HCT116 (cell line): Measurements from ENCODE around the gene RBM39. TPM values are rescaled to one million over a fixed set of nuclear protein-coding genes. Genes with fewer than 3 reads are reported as not detected.

Experiments used
- ATAC-seq: fragments of 200-7000 bp; cut with Tn5 transposase; 2 replicates; pipeline ENCODE4 v1.9.1; 2020; ENCODE audit warnings: mild to moderate bottlenecking, moderate library complexity
- BruUV-seq: library from RNA; stranded (reverse); fragments of 400-500 nt; replicated peaks from 2 replicates; lab custom pipeline; 2021; lab: Mats Ljungman, UMichigan
- CTCF ChIA-PET: fragments of 300-600 bp; sonication (Branson Sonifier 250); formaldehyde crosslinking; loops from one replicate; lab custom pipeline; 2021; ENCODE audit warnings: antibody characterized with exemption; lab: Charles Lee
- POLR2A ChIA-PET: fragments of 300-600, 350-600 bp; sonication (Branson Sonifier 250); formaldehyde crosslinking; loops from one replicate; lab custom pipeline; 2021; ENCODE audit warnings: antibody characterized with exemption; lab: Charles Lee
- RAD21 ChIA-PET, 2 experiments: fragments of 300-600 bp; sonication (Branson Sonifier 250); formaldehyde crosslinking; loops; one replicate each; lab custom pipeline; 2023; ENCODE audit warnings: low total read pairs in 2 of 2; ENCODE audit not compliant: uncharacterized antibody in 2 of 2, unreplicated experiment in 2 of 2, low non-redundant PET in 1 of 2; lab: Charles Lee
- DNase-seq: peaks from one replicate; pipeline ENCODE4 v3.0.0-alpha.2; 2010; ENCODE audit warnings: low read depth, low spot score
- H2AFZ ChIP-seq: fragments of 200-600 bp; shearing (Covaris generic), sonication (generic); 2 replicates; pipeline ENCODE4 v1.6.1; 2017; ENCODE audit warnings: low read depth, mixed run types, mixed read lengths, antibody characterized with exemption, low read length; ENCODE audit not compliant: poor library complexity, severe bottlenecking
- H3K27ac ChIP-seq: 2 replicates; pipeline ENCODE4 v1.5.1; 2012; ENCODE audit warnings: low read depth, low read length
- H3K27me3 ChIP-seq: fragments of 200-600 bp; sonication (generic); 2 replicates; pipeline ENCODE4 v1.6.1; 2016; ENCODE audit warnings: mixed run types, low read length, mixed read lengths; ENCODE audit not compliant: insufficient read depth
- H3K36me3 ChIP-seq, 2 experiments: fragments of 200-500 bp in 1 of 2; fragments of 200-600 bp in 1 of 2; sonication (Bioruptor generic) in 1 of 2; sonication (generic) in 1 of 2; 2 replicates each; pipeline versions ENCODE4 v1.5.1 to v1.6.1; 2014 to 2016; ENCODE audit warnings: low read length in 2 of 2, inconsistent platforms in 1 of 2, mixed read lengths in 1 of 2, mixed run types in 1 of 2; ENCODE audit not compliant: insufficient read depth in 2 of 2, control insufficient read depth in 1 of 2
- H3K4me1 ChIP-seq, 2 experiments: fragments of 200-600 bp in 1 of 2; sonication (generic) in 1 of 2; 2 replicates each; pipeline versions ENCODE4 v1.5.1 to v1.6.1; 2012 to 2017; ENCODE audit warnings: low read length in 2 of 2, inconsistent platforms in 1 of 2, mild to moderate bottlenecking in 1 of 2, mixed read lengths in 1 of 2, mixed run types in 1 of 2, moderate library complexity in 1 of 2; ENCODE audit not compliant: insufficient read depth in 2 of 2, control insufficient read depth in 1 of 2
- H3K4me2 ChIP-seq: fragments of 200-600 bp; sonication (generic); 2 replicates; pipeline ENCODE4 v1.6.1; 2017; ENCODE audit warnings: mixed run types, low read length, mixed read lengths
- H3K4me3 ChIP-seq, 2 experiments: fragments of 200-600 bp in 1 of 2; sonication (generic) in 1 of 2; replicated peaks in 1 of 2; 2 replicates each; pipeline ENCODE4 v1.5.1; 2011 to 2016; ENCODE audit warnings: low read length in 2 of 2, control low read depth in 1 of 2, low read depth in 1 of 2, mild to moderate bottlenecking in 1 of 2, mixed read lengths in 1 of 2, mixed run types in 1 of 2
- H3K79me2 ChIP-seq: fragments of 200-600 bp; sonication (generic); 2 replicates; pipeline ENCODE4 v1.6.1; 2017; ENCODE audit warnings: mild to moderate bottlenecking, mixed run types, low read length, moderate library complexity, mixed read lengths; ENCODE audit not compliant: insufficient read depth
- H3K9ac ChIP-seq: fragments of 200-600 bp; sonication (generic); 2 replicates; pipeline ENCODE4 v1.6.1; 2016; ENCODE audit warnings: low read length, mixed read lengths
- H3K9me2 ChIP-seq: fragments of 200-600 bp; sonication (generic), shearing (Covaris generic); 2 replicates; pipeline ENCODE4 v1.6.1; 2017; ENCODE audit warnings: mixed run types, mild to moderate bottlenecking, moderate library complexity; ENCODE audit not compliant: insufficient read depth
- H3K9me3 ChIP-seq, 2 experiments: fragments of 200-500 bp in 1 of 2; fragments of 200-600 bp in 1 of 2; sonication (Bioruptor generic) in 1 of 2; sonication (generic) in 1 of 2; 2 replicates each; pipeline ENCODE4 v1.6.1; 2014 to 2017; ENCODE audit warnings: low read length in 2 of 2, mixed read lengths in 2 of 2, inconsistent platforms in 1 of 2, low read depth in 1 of 2, mild to moderate bottlenecking in 1 of 2, mixed run types in 1 of 2, moderate library complexity in 1 of 2; ENCODE audit not compliant: control insufficient read depth in 1 of 2, insufficient read depth in 1 of 2
- H4K20me1 ChIP-seq: fragments of 200-600 bp; sonication (generic), shearing (Covaris generic); 2 replicates; pipeline ENCODE4 v1.6.1; 2017; ENCODE audit warnings: mixed run types, mild to moderate bottlenecking, moderate library complexity; ENCODE audit not compliant: insufficient read depth
- ATF3 ChIP-seq: IDR thresholded peaks from 2 replicates; pipeline ENCODE4 v1.6.1; 2012
- CBX3 ChIP-seq: IDR thresholded peaks from 2 replicates; pipeline ENCODE4 v1.6.1; 2012; ENCODE audit warnings: low read depth
- CEBPB ChIP-seq: IDR thresholded peaks from 2 replicates; pipeline ENCODE4 v1.6.1; 2012; ENCODE audit warnings: low read depth
- EGR1 ChIP-seq: IDR thresholded peaks from 2 replicates; pipeline ENCODE4 v1.6.1; 2012; ENCODE audit warnings: low read depth
- ELF1 ChIP-seq: IDR thresholded peaks from 2 replicates; pipeline ENCODE4 v1.6.1; 2012; ENCODE audit warnings: low read depth, borderline replicate concordance
- EZH2 ChIP-seq: fragments of 200-600 bp; sonication (generic); IDR thresholded peaks from 2 replicates; pipeline ENCODE4 v1.6.1; 2017; ENCODE audit warnings: antibody characterized with exemption, mixed run types
- EZH2phosphoT487 ChIP-seq: fragments of 200-600 bp; IDR thresholded peaks from 2 replicates; pipeline ENCODE4 v1.6.1; 2018; ENCODE audit warnings: antibody characterized with exemption, borderline replicate concordance
- JUND ChIP-seq: IDR thresholded peaks from 2 replicates; pipeline ENCODE4 v1.6.1; 2012
- POLR2AphosphoS5 ChIP-seq: IDR thresholded peaks from 2 replicates; pipeline ENCODE4 v1.6.1; 2011; ENCODE audit warnings: mild to moderate bottlenecking, low read depth, low read length, moderate library complexity
- RAD21 ChIP-seq: IDR thresholded peaks from 2 replicates; pipeline ENCODE4 v1.6.1; 2012; ENCODE audit warnings: low read depth, mild to moderate bottlenecking
- SIN3A ChIP-seq: IDR thresholded peaks from 2 replicates; pipeline ENCODE4 v1.6.1; 2012; ENCODE audit warnings: low read depth
- SP1 ChIP-seq: IDR thresholded peaks from 2 replicates; pipeline ENCODE4 v1.6.1; 2012; ENCODE audit warnings: low read depth
- SRF ChIP-seq: IDR thresholded peaks from 2 replicates; pipeline ENCODE4 v1.6.1; 2012; ENCODE audit warnings: low read depth
- TCF7L2 ChIP-seq: IDR thresholded peaks from 2 replicates; pipeline ENCODE4 v1.7.0; 2011; ENCODE audit warnings: borderline replicate concordance, inconsistent platforms; ENCODE audit not compliant: insufficient read depth, insufficient read length; ENCODE audit errors: extremely low read depth
- intact Hi-C: fragments of 100-400 bp; cut with micrococcal nuclease; formaldehyde crosslinking; loops from 2 replicates; pipeline ENCODE4 v1.10.0; 2022
- total RNA-seq: library from RNA; stranded (reverse); gene quantifications from one replicate; pipeline ENCODE4 v1.2.1, GENCODE V29; 2021; ENCODE audit not compliant: unreplicated experiment
- TF ChIP-seq, protein P1 (sequence below): IDR thresholded peaks from 2 replicates; pipeline ENCODE4 v1.6.1; 2011; ENCODE audit warnings: mild to moderate bottlenecking, low read length, moderate library complexity; ENCODE audit not compliant: insufficient replicate concordance; ENCODE audit errors: extremely low read depth
- TF ChIP-seq, protein P2 (sequence below): IDR thresholded peaks from 2 replicates; pipeline ENCODE4 v1.6.1; 2012; ENCODE audit warnings: low read depth

RBM39 gene
- total RNA-seq, 1 experiment from 2014 or later, result 234 TPM

DNA sequence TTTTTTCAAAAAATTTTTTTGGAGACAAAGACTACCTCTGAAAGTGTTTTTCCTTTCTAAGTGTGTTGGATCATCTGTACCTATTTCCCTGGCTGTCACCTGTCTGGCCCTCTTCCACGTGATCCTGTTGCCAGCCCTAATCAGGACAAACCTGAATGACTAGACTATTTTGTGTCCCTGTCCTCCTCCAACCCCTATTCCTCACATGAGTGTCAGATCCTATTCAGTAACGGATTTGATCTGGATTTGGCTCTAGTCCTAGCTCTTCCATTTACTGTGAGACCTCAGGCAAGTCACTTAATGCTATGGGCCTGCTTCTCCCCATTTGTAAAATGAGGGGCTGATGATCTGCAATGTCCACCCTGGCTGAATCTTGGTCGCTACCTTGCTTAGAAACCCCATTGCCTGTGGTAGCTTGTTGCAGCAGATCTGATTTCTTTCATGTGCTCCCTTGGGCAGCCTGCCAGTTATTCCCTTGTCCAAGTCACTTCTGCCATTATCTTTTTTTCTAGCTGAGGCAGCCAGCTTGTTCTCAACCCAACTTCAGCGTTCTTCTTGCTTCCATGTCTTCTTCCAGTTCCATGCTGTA, 34.5 kb upstream of the RBM39 start:
- H2AFZ ChIP-seq, result no peak overlapping the region
- no peak for DNase-seq
- no peak overlapping the region for H3K4me3 ChIP-seq
- H3K9me3 ChIP-seq, result no peaks in the 10 kb centered on the region
- POLR2A ChIA-PET, result interaction anchor here (1.9 kb wide), 1 partner anchor 34 kb away, joined by 11 read pairs; the partner anchor contains the start of gene RBM39
- H3K79me2 ChIP-seq, result peaks cover 73% of the 10 kb centered on the region
- TF ChIP-seq SRF (no peak), CBX3 (no peak)
- CTCF ChIA-PET, result no interaction called here
- peaks cover 23 to 32% of the 10 kb centered on the region in 2 experiments; a peak in 3 of 4 replicates for H3K4me1 ChIP-seq
- intact Hi-C loops, result no loop called here
- no peaks in the 10 kb centered on the region for H3K9me2 ChIP-seq
- no peaks in the 10 kb centered on the region for H4K20me1 ChIP-seq
- H3K36me3 ChIP-seq, result no peaks in the 10 kb centered on the region
- BruUV-seq, result no TSS peak
- H3K27ac ChIP-seq, result no peak overlapping the region
- no peaks in the 10 kb centered on the region for H3K27me3 ChIP-seq
- H3K4me2 ChIP-seq, result no peak overlapping the region
- no peak for ATAC-seq
- RAD21 ChIA-PET, result no interaction called here
- H3K9ac ChIP-seq, result no peak overlapping the region

DNA sequence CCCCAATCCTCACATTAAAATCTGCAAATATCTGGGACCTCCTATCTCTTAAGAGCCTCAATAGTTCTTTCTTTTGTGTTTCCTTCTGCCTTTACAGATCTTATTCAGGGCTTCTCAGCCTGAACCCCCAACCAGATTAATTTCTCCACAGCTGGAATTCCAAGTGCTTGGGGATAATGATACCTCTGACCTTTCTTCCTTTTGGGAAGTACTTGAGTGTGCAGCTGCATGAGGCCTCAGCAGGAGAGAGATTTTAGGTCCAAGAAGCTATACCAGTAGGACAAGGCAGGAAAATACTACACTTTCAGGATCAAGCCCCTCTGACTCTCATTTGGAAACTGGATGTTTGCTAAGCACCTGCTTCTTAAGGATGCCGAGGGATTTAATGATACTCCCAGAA, 32.3 kb upstream of the RBM39 start:
- no peaks in the 10 kb centered on the region for H3K9me2 ChIP-seq
- H3K27ac ChIP-seq, result no peak overlapping the region
- H3K4me2 ChIP-seq, result no peak overlapping the region
- ChIA-PET CTCF (no interaction called here), RAD21 (no interaction called here), POLR2A (no interaction called here)
- ATAC-seq (no peak), DNase-seq (no peak)
- peaks cover 61% of the 10 kb centered on the region for H3K79me2 ChIP-seq
- H3K27me3 ChIP-seq, result no peaks in the 10 kb centered on the region
- H3K4me3 ChIP-seq, result no peak overlapping the region
- H3K9ac ChIP-seq, result no peak overlapping the region
- no peak overlapping the region for H2AFZ ChIP-seq
- H3K36me3 ChIP-seq, result no peaks in the 10 kb centered on the region
- intact Hi-C loops, result no loop called here
- BruUV-seq, result no TSS peak
- H3K9me3 ChIP-seq, result no peaks in the 10 kb centered on the region
- H4K20me1 ChIP-seq, result no peaks in the 10 kb centered on the region
- H3K4me1 ChIP-seq, result peaks cover 17 to 28% of the 10 kb centered on the region in 2 experiments
- TF ChIP-seq, protein P1, sequence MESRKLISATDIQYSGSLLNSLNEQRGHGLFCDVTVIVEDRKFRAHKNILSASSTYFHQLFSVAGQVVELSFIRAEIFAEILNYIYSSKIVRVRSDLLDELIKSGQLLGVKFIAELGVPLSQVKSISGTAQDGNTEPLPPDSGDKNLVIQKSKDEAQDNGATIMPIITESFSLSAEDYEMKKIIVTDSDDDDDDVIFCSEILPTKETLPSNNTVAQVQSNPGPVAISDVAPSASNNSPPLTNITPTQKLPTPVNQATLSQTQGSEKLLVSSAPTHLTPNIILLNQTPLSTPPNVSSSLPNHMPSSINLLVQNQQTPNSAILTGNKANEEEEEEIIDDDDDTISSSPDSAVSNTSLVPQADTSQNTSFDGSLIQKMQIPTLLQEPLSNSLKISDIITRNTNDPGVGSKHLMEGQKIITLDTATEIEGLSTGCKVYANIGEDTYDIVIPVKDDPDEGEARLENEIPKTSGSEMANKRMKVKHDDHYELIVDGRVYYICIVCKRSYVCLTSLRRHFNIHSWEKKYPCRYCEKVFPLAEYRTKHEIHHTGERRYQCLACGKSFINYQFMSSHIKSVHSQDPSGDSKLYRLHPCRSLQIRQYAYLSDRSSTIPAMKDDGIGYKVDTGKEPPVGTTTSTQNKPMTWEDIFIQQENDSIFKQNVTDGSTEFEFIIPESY, result no peak
- no peak for TF ChIP-seq SP1
- no peak for TF ChIP-seq EGR1
- TF ChIP-seq ELF1, result no peak
- no peak for TF ChIP-seq CBX3
- no peak for TF ChIP-seq POLR2AphosphoS5
- TF ChIP-seq EZH2, result no peak
- TF ChIP-seq SIN3A, result no peak
- TF ChIP-seq CEBPB, result no peak
- TF ChIP-seq EZH2phosphoT487, result no peak
- TF ChIP-seq, protein P2, sequence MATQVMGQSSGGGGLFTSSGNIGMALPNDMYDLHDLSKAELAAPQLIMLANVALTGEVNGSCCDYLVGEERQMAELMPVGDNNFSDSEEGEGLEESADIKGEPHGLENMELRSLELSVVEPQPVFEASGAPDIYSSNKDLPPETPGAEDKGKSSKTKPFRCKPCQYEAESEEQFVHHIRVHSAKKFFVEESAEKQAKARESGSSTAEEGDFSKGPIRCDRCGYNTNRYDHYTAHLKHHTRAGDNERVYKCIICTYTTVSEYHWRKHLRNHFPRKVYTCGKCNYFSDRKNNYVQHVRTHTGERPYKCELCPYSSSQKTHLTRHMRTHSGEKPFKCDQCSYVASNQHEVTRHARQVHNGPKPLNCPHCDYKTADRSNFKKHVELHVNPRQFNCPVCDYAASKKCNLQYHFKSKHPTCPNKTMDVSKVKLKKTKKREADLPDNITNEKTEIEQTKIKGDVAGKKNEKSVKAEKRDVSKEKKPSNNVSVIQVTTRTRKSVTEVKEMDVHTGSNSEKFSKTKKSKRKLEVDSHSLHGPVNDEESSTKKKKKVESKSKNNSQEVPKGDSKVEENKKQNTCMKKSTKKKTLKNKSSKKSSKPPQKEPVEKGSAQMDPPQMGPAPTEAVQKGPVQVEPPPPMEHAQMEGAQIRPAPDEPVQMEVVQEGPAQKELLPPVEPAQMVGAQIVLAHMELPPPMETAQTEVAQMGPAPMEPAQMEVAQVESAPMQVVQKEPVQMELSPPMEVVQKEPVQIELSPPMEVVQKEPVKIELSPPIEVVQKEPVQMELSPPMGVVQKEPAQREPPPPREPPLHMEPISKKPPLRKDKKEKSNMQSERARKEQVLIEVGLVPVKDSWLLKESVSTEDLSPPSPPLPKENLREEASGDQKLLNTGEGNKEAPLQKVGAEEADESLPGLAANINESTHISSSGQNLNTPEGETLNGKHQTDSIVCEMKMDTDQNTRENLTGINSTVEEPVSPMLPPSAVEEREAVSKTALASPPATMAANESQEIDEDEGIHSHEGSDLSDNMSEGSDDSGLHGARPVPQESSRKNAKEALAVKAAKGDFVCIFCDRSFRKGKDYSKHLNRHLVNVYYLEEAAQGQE, result no peak
- no peak for TF ChIP-seq RAD21
- TF ChIP-seq ATF3, result no peak
- TF ChIP-seq TCF7L2, result no peak
- TF ChIP-seq JUND, result no peak
